SK-N-MC (cell line): ENCODE measurements around the gene IGSF9B.

Experiments used
- EZH2 ChIP-seq: fragments of 200-600 bp; sonication (generic); IDR thresholded peaks from one replicate; pipeline ENCODE4 v1.6.1; 2017; ENCODE audit warnings: antibody characterized with exemption
- FOXP2 ChIP-seq: optimal IDR thresholded peaks from 2 replicates; pipeline ENCODE3; 2011; ENCODE audit warnings: mild to moderate bottlenecking, moderate library complexity; ENCODE audit not compliant: insufficient read depth; ENCODE audit errors: extremely low read length, control extremely low read depth
- POLR2AphosphoS5 ChIP-seq: IDR thresholded peaks from 2 replicates; pipeline ENCODE4 v1.6.1; 2012; ENCODE audit warnings: mild to moderate bottlenecking, low read depth, low read length, borderline replicate concordance

DNA sequence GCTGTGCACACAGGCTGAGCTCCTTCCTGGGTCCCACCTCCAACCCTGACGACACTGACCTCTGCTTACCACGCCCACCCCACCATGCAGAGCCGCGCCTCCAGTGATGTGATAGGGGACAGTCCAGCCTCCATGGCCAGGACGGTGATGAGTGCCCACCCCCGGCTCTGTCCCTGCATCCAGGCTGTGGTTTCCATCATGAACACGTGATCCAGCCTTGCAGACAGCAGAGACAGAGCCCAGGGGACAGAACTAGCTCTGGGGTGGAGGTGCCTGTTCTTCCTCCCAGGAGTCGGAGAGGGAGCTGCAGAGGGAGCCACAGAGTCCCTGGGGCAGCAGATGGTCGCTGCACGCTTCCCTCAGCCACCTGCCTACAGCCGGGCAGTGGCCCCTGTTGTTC, 42.6 kb upstream of the IGSF9B start:
- TF ChIP-seq EZH2 = no peak
- no peak for TF ChIP-seq FOXP2
- TF ChIP-seq POLR2AphosphoS5 = no peak
